ENCODE measurements around the gene RETREG1.

The RETREG1 gene

DNA sequence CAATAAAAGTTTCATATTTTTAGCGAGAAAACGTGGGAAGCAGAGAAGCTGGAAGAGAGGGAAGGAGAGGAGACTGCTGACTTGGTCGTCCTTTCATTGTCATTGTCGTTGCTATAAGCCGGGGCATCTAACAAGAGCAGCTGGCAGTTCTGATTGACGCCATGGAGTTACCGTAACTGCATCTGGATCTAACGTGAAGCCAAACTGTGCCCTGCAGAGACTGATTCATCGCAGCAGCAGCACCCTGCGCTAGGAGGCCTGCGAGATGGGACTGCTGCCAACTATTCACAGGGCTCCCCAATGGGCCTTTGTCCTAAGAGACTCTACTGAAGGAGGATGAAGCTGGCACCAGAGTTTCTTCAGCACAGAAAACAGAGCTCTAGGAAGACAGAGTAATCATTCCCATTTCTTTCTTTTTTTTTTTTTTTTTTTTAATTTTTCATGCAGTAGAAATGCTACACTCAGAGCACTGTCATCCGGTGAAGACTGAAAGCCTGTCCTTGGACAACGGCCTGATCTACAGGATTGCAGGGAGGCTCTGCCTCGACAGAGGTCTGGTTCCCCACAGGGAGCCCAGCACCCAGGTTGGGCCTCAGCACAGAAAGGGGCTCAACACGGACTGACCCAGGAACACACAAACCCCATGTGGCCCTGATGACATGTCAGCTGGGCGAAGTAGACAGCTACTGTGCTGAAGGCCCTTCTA, 47.8 kb downstream of the RETREG1 start:
- no peak overlapping the region for H3K23ac ChIP-seq (ENCODE audit: low read length in 2 of 2)
- H3K4me3 ChIP-seq (ENCODE audit: insufficient read depth in 1 of 2, low read depth in 1 of 2, low read length in 2 of 2) = no peak overlapping the region
- no peak overlapping the region for H3K14ac ChIP-seq (ENCODE audit: low read length in 2 of 2)
- no peak overlapping the region for H3K18ac ChIP-seq (ENCODE audit: low read depth in 1 of 2, low read length in 2 of 2)
- no peak overlapping the region for H2BK120ac ChIP-seq (ENCODE audit: low read depth, low read length)
- H2BK15ac ChIP-seq (ENCODE audit: low read depth, poor library complexity, severe bottlenecking) = no peak overlapping the region
- no peak overlapping the region for H2AFZ ChIP-seq (ENCODE audit: low read depth, low read length)
- DNase-seq = no peak
- H2BK5ac ChIP-seq (ENCODE audit: low read depth, low read length, poor library complexity, severe bottlenecking) = no peak overlapping the region
- no peak overlapping the region for H3K4ac ChIP-seq (ENCODE audit: low read depth in 1 of 2, low read length in 2 of 2)
- H3K36me3 ChIP-seq (ENCODE audit: control insufficient read depth in 1 of 2, insufficient read depth in 2 of 2, low read depth in 1 of 2, low read length in 2 of 2) = no peaks in the 10 kb centered on the region
- H4K91ac ChIP-seq (ENCODE audit: low read length) = no peak overlapping the region
- no peak overlapping the region for H3K27ac ChIP-seq (ENCODE audit: low read length, poor library complexity, severe bottlenecking)
- no peaks in the 10 kb centered on the region for H3K79me1 ChIP-seq (replicated peaks; ENCODE audit: low read length, poor library complexity, severe bottlenecking)
- WGBS = 84% methylated on average over 16 of the region's 16 CpGs
- H3K9ac ChIP-seq (ENCODE audit: low read length) = no peak overlapping the region
- H2AK5ac ChIP-seq (ENCODE audit: low read length, severe bottlenecking) = no peak overlapping the region
- no peaks in the 10 kb centered on the region for H3K9me3 ChIP-seq (ENCODE audit: control insufficient read depth, low read length)
- no peaks in the 10 kb centered on the region for H3K4me1 ChIP-seq (ENCODE audit: control insufficient read depth, insufficient read depth, low read depth, low read length)
- H2BK12ac ChIP-seq (ENCODE audit: low read length in 2 of 2) = no peak overlapping the region
- H4K8ac ChIP-seq (ENCODE audit: low read length) = no peak overlapping the region
- H3K27me3 ChIP-seq (ENCODE audit: control insufficient read depth in 1 of 2, insufficient read depth in 1 of 2, low read length in 2 of 2) = peaks cover 0 to 6% of the 10 kb centered on the region in 2 experiments
- H3K4me2 ChIP-seq (ENCODE audit: low read length, poor library complexity, severe bottlenecking) = no peak overlapping the region

DNA sequence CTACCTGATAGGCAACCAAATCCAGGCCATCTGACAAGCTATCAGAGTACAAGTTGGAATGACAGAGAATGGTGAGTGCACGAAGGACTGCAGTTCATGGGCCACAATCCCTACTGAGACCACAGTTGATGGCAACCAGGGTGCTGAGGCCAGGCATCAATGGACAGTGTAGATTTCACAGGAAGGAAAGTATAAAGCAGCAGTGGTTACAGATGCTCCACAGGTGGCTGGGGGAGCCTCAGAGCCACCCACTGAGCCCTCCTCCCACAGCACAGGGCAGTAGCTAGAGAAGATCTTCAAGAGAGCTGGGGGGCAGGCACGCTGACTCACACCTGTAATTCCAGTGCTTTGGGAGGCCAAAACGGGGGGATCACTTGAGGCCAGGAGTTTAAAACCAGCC, 49.4 kb downstream of the RETREG1 start:
- no peaks in the 10 kb centered on the region for H3K79me1 ChIP-seq (replicated peaks; ENCODE audit: low read length, poor library complexity, severe bottlenecking)
- H2AFZ ChIP-seq (ENCODE audit: low read depth, low read length) = no peak overlapping the region
- H2BK12ac ChIP-seq (ENCODE audit: low read length in 2 of 2) = no peak overlapping the region
- no peak for DNase-seq
- H3K27ac ChIP-seq (ENCODE audit: low read length, poor library complexity, severe bottlenecking) = no peak overlapping the region
- no peak overlapping the region for H4K8ac ChIP-seq (ENCODE audit: low read length)
- peak overlapping the region in 1 of 2 experiments; percentile 49 for H3K14ac ChIP-seq (ENCODE audit: low read length in 2 of 2)
- no peak overlapping the region for H3K4me3 ChIP-seq (ENCODE audit: insufficient read depth in 1 of 2, low read depth in 1 of 2, low read length in 2 of 2)
- WGBS = 88% methylated on average over 3 of the region's 3 CpGs
- no peak overlapping the region for H2BK120ac ChIP-seq (ENCODE audit: low read depth, low read length)
- H3K23ac ChIP-seq (ENCODE audit: low read length in 2 of 2) = no peak overlapping the region
- H3K36me3 ChIP-seq (ENCODE audit: control insufficient read depth in 1 of 2, insufficient read depth in 2 of 2, low read depth in 1 of 2, low read length in 2 of 2) = no peaks in the 10 kb centered on the region
- no peak overlapping the region for H4K91ac ChIP-seq (ENCODE audit: low read length)
- H3K9ac ChIP-seq (ENCODE audit: low read length) = no peak overlapping the region
- H3K4me2 ChIP-seq (ENCODE audit: low read length, poor library complexity, severe bottlenecking) = no peak overlapping the region
- H3K18ac ChIP-seq (ENCODE audit: low read depth in 1 of 2, low read length in 2 of 2) = no peak overlapping the region
- H3K27me3 ChIP-seq (ENCODE audit: control insufficient read depth in 1 of 2, insufficient read depth in 1 of 2, low read length in 2 of 2) = peaks cover 0 to 6% of the 10 kb centered on the region in 2 experiments
- H2BK15ac ChIP-seq (ENCODE audit: low read depth, poor library complexity, severe bottlenecking) = no peak overlapping the region
- no peak overlapping the region for H2AK5ac ChIP-seq (ENCODE audit: low read length, severe bottlenecking)
- H3K4me1 ChIP-seq (ENCODE audit: control insufficient read depth, insufficient read depth, low read depth, low read length) = no peaks in the 10 kb centered on the region
- H2BK5ac ChIP-seq (ENCODE audit: low read depth, low read length, poor library complexity, severe bottlenecking) = no peak overlapping the region
- no peaks in the 10 kb centered on the region for H3K9me3 ChIP-seq (ENCODE audit: control insufficient read depth, low read length)
- no peak overlapping the region for H3K4ac ChIP-seq (ENCODE audit: low read depth in 1 of 2, low read length in 2 of 2)

DNA sequence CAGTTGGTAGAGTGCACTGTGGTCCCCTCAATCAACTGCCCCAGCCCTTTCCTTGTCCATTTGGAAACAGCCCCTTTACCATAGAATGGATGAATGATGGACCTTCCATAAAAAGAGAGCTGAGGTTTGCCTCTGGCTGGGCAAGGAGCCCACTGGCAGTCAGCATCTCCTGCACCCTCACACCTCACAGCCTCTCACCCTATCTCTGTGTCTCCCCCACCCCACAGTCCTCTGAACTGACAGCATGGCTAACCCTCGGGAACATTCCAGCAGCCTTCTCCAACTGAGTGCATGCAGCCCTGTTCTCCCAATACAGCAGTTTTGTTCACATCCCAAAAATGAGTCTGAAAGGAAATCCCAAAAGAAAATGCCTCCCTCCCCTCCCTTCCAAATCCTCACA, 51.7 kb downstream of the RETREG1 start:
- no peak overlapping the region for H3K4me3 ChIP-seq (ENCODE audit: insufficient read depth in 1 of 2, low read depth in 1 of 2, low read length in 2 of 2)
- no peak overlapping the region for H2BK120ac ChIP-seq (ENCODE audit: low read depth, low read length)
- H3K27me3 ChIP-seq (ENCODE audit: control insufficient read depth in 1 of 2, insufficient read depth in 1 of 2, low read length in 2 of 2) = peaks cover 0 to 6% of the 10 kb centered on the region in 2 experiments
- no peaks in the 10 kb centered on the region for H3K4me1 ChIP-seq (ENCODE audit: control insufficient read depth, insufficient read depth, low read depth, low read length)
- H2BK12ac ChIP-seq (ENCODE audit: low read length in 2 of 2) = no peak overlapping the region
- H3K14ac ChIP-seq (ENCODE audit: low read length in 2 of 2) = no peak overlapping the region
- no peak overlapping the region for H3K27ac ChIP-seq (ENCODE audit: low read length, poor library complexity, severe bottlenecking)
- no peak overlapping the region for H4K91ac ChIP-seq (ENCODE audit: low read length)
- no peak overlapping the region for H2BK15ac ChIP-seq (ENCODE audit: low read depth, poor library complexity, severe bottlenecking)
- H3K4ac ChIP-seq (ENCODE audit: low read depth in 1 of 2, low read length in 2 of 2) = no peak overlapping the region
- H2AFZ ChIP-seq (ENCODE audit: low read depth, low read length) = no peak overlapping the region
- no peaks in the 10 kb centered on the region for H3K36me3 ChIP-seq (ENCODE audit: control insufficient read depth in 1 of 2, insufficient read depth in 2 of 2, low read depth in 1 of 2, low read length in 2 of 2)
- H4K8ac ChIP-seq (ENCODE audit: low read length) = no peak overlapping the region
- DNase-seq = no peak
- H3K4me2 ChIP-seq (ENCODE audit: low read length, poor library complexity, severe bottlenecking) = no peak overlapping the region
- no peak overlapping the region for H3K9ac ChIP-seq (ENCODE audit: low read length)
- no peak overlapping the region for H3K18ac ChIP-seq (ENCODE audit: low read depth in 1 of 2, low read length in 2 of 2)
- H2AK5ac ChIP-seq (ENCODE audit: low read length, severe bottlenecking) = no peak overlapping the region
- no peaks in the 10 kb centered on the region for H3K9me3 ChIP-seq (ENCODE audit: control insufficient read depth, low read length)
- H3K23ac ChIP-seq (ENCODE audit: low read length in 2 of 2) = no peak overlapping the region
- 87% methylated on average over 1 of the region's 1 CpG for WGBS
- H3K79me1 ChIP-seq (replicated peaks; ENCODE audit: low read length, poor library complexity, severe bottlenecking) = no peaks in the 10 kb centered on the region
- H2BK5ac ChIP-seq (ENCODE audit: low read depth, low read length, poor library complexity, severe bottlenecking) = no peak overlapping the region

- Histone ChIP-seq H3K79me1 (replicated peaks; ENCODE audit: low read length, poor library complexity, severe bottlenecking) (no peaks in the 10 kb centered on the region), H3K4me1 (ENCODE audit: control insufficient read depth, insufficient read depth, low read depth, low read length) (no peaks in the 10 kb centered on the region), H2BK120ac (ENCODE audit: low read depth, low read length) (no peak overlapping the region), H3K4me3 (ENCODE audit: insufficient read depth in 1 of 2, low read depth in 1 of 2, low read length in 2 of 2) (no peak overlapping the region), H4K91ac (ENCODE audit: low read length) (no peak overlapping the region), H3K27me3 (ENCODE audit: control insufficient read depth in 1 of 2, insufficient read depth in 1 of 2, low read length in 2 of 2) (peaks cover 0 to 6% of the 10 kb centered on the region in 2 experiments), H2BK15ac (ENCODE audit: low read depth, poor library complexity, severe bottlenecking) (no peak overlapping the region), H3K36me3 (ENCODE audit: control insufficient read depth in 1 of 2, insufficient read depth in 2 of 2, low read depth in 1 of 2, low read length in 2 of 2) (no peaks in the 10 kb centered on the region), H4K8ac (ENCODE audit: low read length) (no peak overlapping the region), H2BK5ac (ENCODE audit: low read depth, low read length, poor library complexity, severe bottlenecking) (no peak overlapping the region), H3K18ac (ENCODE audit: low read depth in 1 of 2, low read length in 2 of 2) (no peak overlapping the region), H2BK12ac (ENCODE audit: low read length in 2 of 2) (no peak overlapping the region), H2AFZ (ENCODE audit: low read depth, low read length) (no peak overlapping the region), H3K4ac (ENCODE audit: low read depth in 1 of 2, low read length in 2 of 2) (no peak overlapping the region), H3K27ac (ENCODE audit: low read length, poor library complexity, severe bottlenecking) (no peak overlapping the region), H3K23ac (ENCODE audit: low read length in 2 of 2) (no peak overlapping the region), H3K4me2 (ENCODE audit: low read length, poor library complexity, severe bottlenecking) (no peak overlapping the region), H3K14ac (ENCODE audit: low read length in 2 of 2) (no peak overlapping the region), H2AK5ac (ENCODE audit: low read length, severe bottlenecking) (no peak overlapping the region), H3K9me3 (ENCODE audit: control insufficient read depth, low read length) (no peaks in the 10 kb centered on the region), H3K9ac (ENCODE audit: low read length) (no peak overlapping the region)
- no peak for DNase-seq
- 72% methylated on average over 5 of the region's 5 CpGs for WGBS
Observed at GRCh38 chr5:16564248-16564867, 52.4 kb downstream of the RETREG1 start.

Data from mesenchymal stem cell (in vitro differentiated cells and primary cell).